SK-N-SH treated with all-trans-retinoic acid at 6 μM for 48 hours (cell line): Measurements from ENCODE around the gene UBL3.

Source experiments
- ATAC-seq: fragments of 200-7000 bp; cut with Tn5 transposase; 3 replicates; pipeline ENCODE4 v1.9.1; 2020; ENCODE audit warnings: mild to moderate bottlenecking, moderate library complexity
- ARNTL ChIP-seq: fragments of 450-650 bp; formaldehyde crosslinking; IDR thresholded peaks from 2 replicates; pipeline ENCODE4 v1.5.0; 2020; ENCODE audit warnings: low read depth, mild to moderate bottlenecking, moderate library complexity, borderline replicate concordance
- BACH2 ChIP-seq: fragments of 250-450 bp; sonication (Bioruptor Pico); IDR thresholded peaks from 2 replicates; pipeline ENCODE4 v1.9.0; 2021; ENCODE audit warnings: mild to moderate bottlenecking, borderline replicate concordance
- CREB5 ChIP-seq: fragments of 250-450 bp; sonication (Bioruptor Pico); IDR thresholded peaks from 2 replicates; pipeline ENCODE4 v1.5.1; 2020; ENCODE audit warnings: low read depth, mild to moderate bottlenecking, moderate library complexity
- CSRNP3 ChIP-seq: fragments of 250-450 bp; sonication (Bioruptor Pico); IDR thresholded peaks from 2 replicates; pipeline ENCODE4 v1.5.1; 2021; ENCODE audit warnings: mild to moderate bottlenecking, moderate library complexity
- ESRRG ChIP-seq: fragments of 250-450 bp; sonication (Bioruptor Pico); IDR thresholded peaks from 2 replicates; pipeline ENCODE4 v1.6.1; 2021; ENCODE audit warnings: mild to moderate bottlenecking
- GLIS3 ChIP-seq: fragments of 250-450 bp; sonication (Bioruptor Pico); IDR thresholded peaks from 2 replicates; pipeline ENCODE4 v1.5.0; 2020; ENCODE audit warnings: mild to moderate bottlenecking, moderate library complexity
- ISL1 ChIP-seq: fragments of 250-450 bp; sonication (Bioruptor Pico); IDR thresholded peaks from 2 replicates; pipeline ENCODE4 v2.1.2; 2022; ENCODE audit warnings: mild to moderate bottlenecking, moderate library complexity
- OSR1 ChIP-seq: fragments of 250-450 bp; sonication (Bioruptor Pico); IDR thresholded peaks from 2 replicates; pipeline ENCODE4 v1.8.0; 2022; ENCODE audit warnings: moderate library complexity, mild to moderate bottlenecking, inconsistent platforms
- PPARA ChIP-seq: fragments of 250-450 bp; sonication (Bioruptor Pico); IDR thresholded peaks from 2 replicates; pipeline ENCODE4 v1.5.0; 2020; ENCODE audit warnings: mild to moderate bottlenecking, borderline replicate concordance
- RARB ChIP-seq: fragments of 250-450 bp; sonication (Bioruptor Pico); IDR thresholded peaks from 2 replicates; pipeline ENCODE4 v1.8.0; 2021; ENCODE audit warnings: mild to moderate bottlenecking, moderate library complexity
- SNAI2 ChIP-seq: fragments of 250-450 bp; sonication (Bioruptor Pico); IDR thresholded peaks from 2 replicates; pipeline ENCODE4 v1.5.0; 2020; ENCODE audit warnings: mild to moderate bottlenecking, moderate library complexity
- TCF4 ChIP-seq: fragments of 250-450 bp; sonication (Bioruptor Pico); IDR thresholded peaks from 2 replicates; pipeline ENCODE4 v1.8.0; 2021; ENCODE audit warnings: mild to moderate bottlenecking, moderate library complexity, borderline replicate concordance
- TOX ChIP-seq: fragments of 250-450 bp; sonication (Bioruptor Pico); IDR thresholded peaks from 2 replicates; pipeline ENCODE4 v1.8.0; 2021; ENCODE audit warnings: mild to moderate bottlenecking, moderate library complexity, borderline replicate concordance
- TSHZ2 ChIP-seq: fragments of 250-450 bp; sonication (Bioruptor Pico); IDR thresholded peaks from 2 replicates; pipeline ENCODE4 v1.5.0; 2020; ENCODE audit warnings: mild to moderate bottlenecking, moderate library complexity
- ZC3H10 ChIP-seq: fragments of 250-450 bp; sonication (Bioruptor Pico); IDR thresholded peaks from 2 replicates; pipeline ENCODE4 v1.5.1; 2021; ENCODE audit warnings: mild to moderate bottlenecking, moderate library complexity
- ZFP30 ChIP-seq: fragments of 450-650 bp; formaldehyde crosslinking; IDR thresholded peaks from 2 replicates; pipeline ENCODE4 v1.5.0; 2022; ENCODE audit warnings: mild to moderate bottlenecking, moderate library complexity
- ZNF565 ChIP-seq: fragments of 450-650 bp; formaldehyde crosslinking; conservative IDR thresholded peaks from 2 replicates; pipeline ENCODE4 v1.5.0; 2020; ENCODE audit warnings: low read depth, mild to moderate bottlenecking, moderate library complexity
- ZNF70 ChIP-seq: fragments of 450-650 bp; formaldehyde crosslinking; IDR thresholded peaks from 2 replicates; pipeline ENCODE4 v1.5.0; 2020; ENCODE audit warnings: mild to moderate bottlenecking, moderate library complexity
- ZNF8 ChIP-seq: fragments of 450-650 bp; formaldehyde crosslinking; IDR thresholded peaks from 2 replicates; pipeline ENCODE4 v1.5.0; 2020; ENCODE audit warnings: mild to moderate bottlenecking, moderate library complexity
- TF ChIP-seq, protein P1 (sequence below): fragments of 250-450 bp; sonication (Bioruptor Pico); IDR thresholded peaks from 2 replicates; pipeline ENCODE4 v1.8.0; 2021; ENCODE audit warnings: low read depth, mild to moderate bottlenecking, moderate library complexity, borderline replicate concordance
- TF ChIP-seq, protein P2 (sequence below): fragments of 250-450 bp; sonication (Bioruptor Pico); IDR thresholded peaks from 2 replicates; pipeline ENCODE4 v1.8.0; 2020; ENCODE audit warnings: mild to moderate bottlenecking, moderate library complexity, borderline replicate concordance

UBL3 gene

DNA sequence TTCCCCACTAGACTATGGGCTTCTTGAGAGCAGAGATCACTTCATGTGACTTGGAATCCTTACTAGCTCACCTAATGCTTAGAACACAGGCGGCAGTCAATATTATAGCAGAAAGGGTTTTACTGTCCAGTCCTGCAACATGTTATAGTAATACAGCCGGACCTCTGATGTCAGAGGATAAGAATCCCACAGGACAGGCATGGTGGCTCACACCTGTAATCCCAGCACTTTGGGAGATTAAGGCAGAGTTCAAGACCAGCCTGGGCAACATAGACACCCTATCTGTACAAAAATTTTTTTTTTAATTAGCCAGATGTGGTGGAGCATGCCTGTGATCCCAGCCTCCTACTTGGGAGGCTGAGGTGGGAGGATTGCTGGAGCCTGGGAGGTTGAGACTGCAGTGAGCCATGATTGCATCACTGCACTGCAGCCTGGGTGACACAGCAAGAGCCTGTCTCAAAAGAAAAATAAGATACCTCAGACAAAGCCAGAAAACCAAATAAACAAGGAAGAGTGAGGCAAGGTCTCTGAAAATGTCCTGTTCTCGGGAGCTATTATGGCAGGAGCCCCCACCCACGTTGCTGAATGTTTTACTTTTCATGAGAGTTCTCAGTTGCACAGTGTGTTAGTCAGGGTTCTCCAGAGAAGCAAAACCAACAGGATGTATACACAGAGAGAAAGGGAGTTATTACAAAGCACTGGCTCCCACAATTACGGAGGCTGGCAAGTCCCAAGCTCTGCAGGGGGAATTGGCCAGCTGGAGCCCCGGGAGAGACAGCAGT is 100.8 kb downstream of the UBL3 start:
- ATAC-seq: no peak
- TF ChIP-seq, protein P1, sequence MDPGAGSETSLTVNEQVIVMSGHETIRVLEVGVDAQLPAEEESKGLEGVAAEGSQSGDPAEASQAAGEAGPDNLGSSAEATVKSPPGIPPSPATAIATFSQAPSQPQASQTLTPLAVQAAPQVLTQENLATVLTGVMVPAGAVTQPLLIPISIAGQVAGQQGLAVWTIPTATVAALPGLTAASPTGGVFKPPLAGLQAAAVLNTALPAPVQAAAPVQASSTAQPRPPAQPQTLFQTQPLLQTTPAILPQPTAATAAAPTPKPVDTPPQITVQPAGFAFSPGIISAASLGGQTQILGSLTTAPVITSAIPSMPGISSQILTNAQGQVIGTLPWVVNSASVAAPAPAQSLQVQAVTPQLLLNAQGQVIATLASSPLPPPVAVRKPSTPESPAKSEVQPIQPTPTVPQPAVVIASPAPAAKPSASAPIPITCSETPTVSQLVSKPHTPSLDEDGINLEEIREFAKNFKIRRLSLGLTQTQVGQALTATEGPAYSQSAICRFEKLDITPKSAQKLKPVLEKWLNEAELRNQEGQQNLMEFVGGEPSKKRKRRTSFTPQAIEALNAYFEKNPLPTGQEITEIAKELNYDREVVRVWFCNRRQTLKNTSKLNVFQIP (CRISPR knock-in tag): no peak
- TF ChIP-seq ESRRG (CRISPR knock-in tag) (no peak), ZC3H10 (CRISPR knock-in tag) (no peak), TCF4 (CRISPR knock-in tag) (no peak), ZNF565 (CRISPR knock-in tag) (no peak), PPARA (CRISPR knock-in tag) (no peak), SNAI2 (CRISPR knock-in tag) (no peak), GLIS3 (no peak), CREB5 (CRISPR knock-in tag) (no peak), ARNTL (CRISPR knock-in tag) (no peak), BACH2 (CRISPR knock-in tag) (no peak), ISL1 (no peak), ZNF8 (CRISPR knock-in tag) (no peak), RARB (CRISPR knock-in tag) (no peak), TOX (no peak), OSR1 (CRISPR knock-in tag) (no peak), TSHZ2 (no peak), CSRNP3 (CRISPR knock-in tag) (no peak), ZFP30 (CRISPR knock-in tag) (no peak), ZNF70 (CRISPR knock-in tag) (no peak)

- TF ChIP-seq, protein P2, sequence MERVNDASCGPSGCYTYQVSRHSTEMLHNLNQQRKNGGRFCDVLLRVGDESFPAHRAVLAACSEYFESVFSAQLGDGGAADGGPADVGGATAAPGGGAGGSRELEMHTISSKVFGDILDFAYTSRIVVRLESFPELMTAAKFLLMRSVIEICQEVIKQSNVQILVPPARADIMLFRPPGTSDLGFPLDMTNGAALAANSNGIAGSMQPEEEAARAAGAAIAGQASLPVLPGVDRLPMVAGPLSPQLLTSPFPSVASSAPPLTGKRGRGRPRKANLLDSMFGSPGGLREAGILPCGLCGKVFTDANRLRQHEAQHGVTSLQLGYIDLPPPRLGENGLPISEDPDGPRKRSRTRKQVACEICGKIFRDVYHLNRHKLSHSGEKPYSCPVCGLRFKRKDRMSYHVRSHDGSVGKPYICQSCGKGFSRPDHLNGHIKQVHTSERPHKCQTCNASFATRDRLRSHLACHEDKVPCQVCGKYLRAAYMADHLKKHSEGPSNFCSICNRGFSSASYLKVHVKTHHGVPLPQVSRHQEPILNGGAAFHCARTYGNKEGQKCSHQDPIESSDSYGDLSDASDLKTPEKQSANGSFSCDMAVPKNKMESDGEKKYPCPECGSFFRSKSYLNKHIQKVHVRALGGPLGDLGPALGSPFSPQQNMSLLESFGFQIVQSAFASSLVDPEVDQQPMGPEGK (CRISPR knock-in tag): no peak
- TF ChIP-seq TSHZ2 (no peak), TOX (no peak), ARNTL (CRISPR knock-in tag) (no peak), CSRNP3 (CRISPR knock-in tag) (no peak), ESRRG (CRISPR knock-in tag) (no peak), BACH2 (CRISPR knock-in tag) (no peak), ZNF70 (CRISPR knock-in tag) (no peak), ZFP30 (CRISPR knock-in tag) (no peak)
- TF ChIP-seq, protein P1 (CRISPR knock-in tag): no peak
- ATAC-seq: no peak
These were observed 102.3 kb downstream of the UBL3 start for GRCh38 chr13:29748097-29748496.
